ENCODE results near the gene ARHGEF4. TPM values are rescaled to one million over a fixed set of nuclear protein-coding genes. Genes with fewer than 3 reads are reported as not detected.

The ARHGEF4 gene
- total and polyA plus RNA-seq, 10 of the 15 experiments (the other 5 are each of a cell fraction or from before 2014, with no cell fraction given) = 0.02 to 0.24 (median 0.16) TPM; not detected in 6

DNA sequence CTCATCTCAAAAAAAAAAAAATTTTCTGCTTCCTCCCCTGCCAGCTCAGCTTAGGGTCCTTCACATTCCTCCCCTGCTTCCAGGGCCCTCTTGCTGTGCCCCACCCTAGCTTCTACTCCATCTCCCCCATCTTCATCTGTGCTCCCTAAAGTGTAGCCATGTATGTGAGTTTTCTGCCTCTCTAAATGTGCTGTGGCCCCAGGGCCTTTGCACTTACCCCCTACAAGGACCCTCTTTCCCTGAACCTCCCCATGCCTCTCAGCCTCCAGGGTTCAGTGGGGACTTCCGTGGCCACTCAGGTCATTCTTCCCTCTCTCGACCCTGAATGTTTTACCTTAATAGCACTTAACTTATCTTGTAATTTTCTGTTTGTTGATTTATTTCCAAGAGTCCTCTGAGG, 6.2 kb upstream of the ARHGEF4 start:
- intact Hi-C loops (cut with micrococcal nuclease; ENCODE audit: unreplicated experiment) (no loop called here), in situ Hi-C loops (cut with MboI) (no loop called here)
- Histone ChIP-seq H3K36me3 (ENCODE audit: control insufficient read depth in 2 of 2, insufficient read depth in 2 of 2, low read length in 1 of 2) (no peaks in the 10 kb centered on the region), H3K27ac (ENCODE audit: control insufficient read depth, insufficient read depth) (no peak overlapping the region), H3K9me3 (replicated peaks; ENCODE audit: control insufficient read depth, insufficient read depth, low read length) (no peaks in the 10 kb centered on the region), H4K20me1 (ENCODE audit: control insufficient read depth, insufficient read depth) (no peaks in the 10 kb centered on the region), H2AFZ (ENCODE audit: control insufficient read depth, low read depth, low read length) (no peak overlapping the region), H3K27me3 (replicated peaks in 1 of 2; ENCODE audit: control insufficient read depth in 2 of 2, insufficient read depth in 2 of 2, low read length in 1 of 2) (no peaks in the 10 kb centered on the region; a peak in 1 of 4 replicates), H3K4me2 (ENCODE audit: control insufficient read depth, insufficient read depth) (no peak overlapping the region), H3K4me3 (no peak overlapping the region), H3K4me1 (ENCODE audit: control insufficient read depth, insufficient read depth, low read length) (no peaks in the 10 kb centered on the region), H3K79me2 (ENCODE audit: control insufficient read depth, insufficient read depth, low read length) (no peaks in the 10 kb centered on the region), H3K9ac (ENCODE audit: control insufficient read depth, insufficient read depth, low read length) (no peak overlapping the region)
- CTCF ChIA-PET = no interaction called here
- TF ChIP-seq ZNF24 (IDR thresholded peaks at IDR 0.05) (no peak), TAF1 (IDR thresholded peaks at IDR 0.05; ENCODE audit: borderline replicate concordance, low read depth, low read length) (no peak), PML (IDR thresholded peaks at IDR 0.05; ENCODE audit: low read length) (no peak), NFYA (IDR thresholded peaks at IDR 0.05; ENCODE audit: borderline replicate concordance, low read depth, low read length) (no peak), RFX5 (IDR thresholded peaks at IDR 0.05; ENCODE audit: low read depth, low read length) (no peak), NR2C2 (IDR thresholded peaks at IDR 0.05; ENCODE audit: borderline replicate concordance, control insufficient read depth, insufficient read length, low read depth) (no peak), TBL1XR1 (IDR thresholded peaks at IDR 0.05; ENCODE audit: low read depth, low read length) (no peak), CREM (IDR thresholded peaks at IDR 0.05; ENCODE audit: low read depth) (no peak), SUPT20H (IDR thresholded peaks at IDR 0.05; ENCODE audit: borderline replicate concordance, control insufficient read depth, low read depth, low read length) (no peak), CBX5 (IDR thresholded peaks at IDR 0.05; ENCODE audit: low read depth) (no peak), NFIC (IDR thresholded peaks at IDR 0.05; ENCODE audit: low read depth, low read length) (no peak), DPF2 (IDR thresholded peaks at IDR 0.05) (no peak), CBFB (IDR thresholded peaks at IDR 0.05; ENCODE audit: low read depth) (no peak), MYC (IDR thresholded peaks at IDR 0.05; ENCODE audit: insufficient read depth, insufficient read length, insufficient replicate concordance, low read length, severe bottlenecking) (no peak), POLR2AphosphoS2 (IDR thresholded peaks at IDR 0.05; ENCODE audit: low read depth, low read length) (no peak)
- TF ChIP-seq, protein P1, sequence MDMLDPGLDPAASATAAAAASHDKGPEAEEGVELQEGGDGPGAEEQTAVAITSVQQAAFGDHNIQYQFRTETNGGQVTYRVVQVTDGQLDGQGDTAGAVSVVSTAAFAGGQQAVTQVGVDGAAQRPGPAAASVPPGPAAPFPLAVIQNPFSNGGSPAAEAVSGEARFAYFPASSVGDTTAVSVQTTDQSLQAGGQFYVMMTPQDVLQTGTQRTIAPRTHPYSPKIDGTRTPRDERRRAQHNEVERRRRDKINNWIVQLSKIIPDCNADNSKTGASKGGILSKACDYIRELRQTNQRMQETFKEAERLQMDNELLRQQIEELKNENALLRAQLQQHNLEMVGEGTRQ (IDR thresholded peaks at IDR 0.05; ENCODE audit: borderline replicate concordance, low read depth, low read length) = no peak
- 23% methylated on average over 2 of the region's 2 CpGs for WGBS (ENCODE audit: insufficient coverage, insufficient replicate concordance, low lambda C conversion rate, missing lambda C conversion rate)
- RAD21 ChIA-PET (ENCODE audit: unreplicated experiment) = no interaction called here
- BruUV-seq (replicated peaks) = no TSS peak
- FAIRE-seq = no peak
- no peak for ATAC-seq
- SMC1A ChIA-PET (ENCODE audit: uncharacterized antibody, unreplicated experiment) = no interaction called here
- POLR2A ChIA-PET = no interaction called here
- no peak for DNase-seq (ENCODE audit: low read depth, low spot score)
